ENCODE measurements around the gene ARHGAP21.

The ARHGAP21 gene

GRCh38 chr10:24697080-24697479, 26.6 kb downstream of the ARHGAP21 start:
- in situ Hi-C loops (cut with HindIII; ENCODE audit: low pct_unique_long_range_greater_than_20kb, low sequenced_read_pairs) = no loop called here
- no peak for DNase-seq (ENCODE audit: low read depth in 1 of 2, low spot score in 1 of 2)
- no peak for TF ChIP-seq JUND (IDR thresholded peaks at IDR 0.05; ENCODE audit: low read depth)

- in situ Hi-C loops (cut with HindIII; ENCODE audit: low pct_unique_long_range_greater_than_20kb, low sequenced_read_pairs) = no loop called here
- TF ChIP-seq JUND (IDR thresholded peaks at IDR 0.05; ENCODE audit: low read depth) = no peak
Measured at GRCh38 chr10:24695452-24695851, 28.2 kb downstream of the ARHGAP21 start.

DNA sequence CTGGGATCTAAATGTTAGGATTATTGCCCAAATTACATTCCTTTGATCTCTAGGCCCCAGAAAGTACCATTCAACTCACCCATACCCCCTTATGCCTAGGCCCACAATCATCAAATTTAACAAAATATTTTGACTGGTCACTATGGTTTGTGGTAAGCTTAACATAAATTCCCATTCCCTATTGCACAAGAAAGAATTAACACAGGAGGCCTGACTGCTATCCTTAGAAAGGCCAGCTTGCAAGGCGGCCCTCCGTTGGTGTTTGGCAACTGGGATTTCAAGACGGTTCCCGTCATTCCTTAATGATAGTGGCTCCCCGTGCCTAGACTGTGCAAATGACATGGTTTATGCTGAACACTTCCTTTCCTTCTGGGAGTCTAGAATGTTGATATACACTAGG, 29.6 kb downstream of the ARHGAP21 start:
- in situ Hi-C loops (cut with HindIII; ENCODE audit: low pct_unique_long_range_greater_than_20kb, low sequenced_read_pairs) = no loop called here
- no peak for DNase-seq (ENCODE audit: low read depth in 1 of 2, low spot score in 1 of 2)
- no peak for TF ChIP-seq JUND (IDR thresholded peaks at IDR 0.05; ENCODE audit: low read depth)

More at GRCh38 chr10:24695452-24695851, 28.2 kb downstream of the ARHGAP21 start:
- DNase-seq (ENCODE audit: low read depth in 1 of 2, low spot score in 1 of 2) = no peak

- DNase-seq (ENCODE audit: low read depth in 1 of 2, low spot score in 1 of 2) = no peak
- TF ChIP-seq JUND (IDR thresholded peaks at IDR 0.05; ENCODE audit: low read depth) = no peak
- in situ Hi-C loops (cut with HindIII; ENCODE audit: low pct_unique_long_range_greater_than_20kb, low sequenced_read_pairs) = no loop called here
Measured at GRCh38 chr10:24690961-24691512, 32.6 kb downstream of the ARHGAP21 start.

- no peak for DNase-seq (ENCODE audit: low read depth in 1 of 2, low spot score in 1 of 2)
- in situ Hi-C loops (cut with HindIII; ENCODE audit: low pct_unique_long_range_greater_than_20kb, low sequenced_read_pairs) = no loop called here
- no peak for TF ChIP-seq JUND (IDR thresholded peaks at IDR 0.05; ENCODE audit: low read depth)
Measured at GRCh38 chr10:24685958-24686540, 37.6 kb downstream of the ARHGAP21 start.

GRCh38 chr10:24683554-24683953, 40.1 kb downstream of the ARHGAP21 start:
- in situ Hi-C loops (cut with HindIII; ENCODE audit: low pct_unique_long_range_greater_than_20kb, low sequenced_read_pairs) = no loop called here
- no peak for DNase-seq (ENCODE audit: low read depth in 1 of 2, low spot score in 1 of 2)
- no peak for TF ChIP-seq JUND (IDR thresholded peaks at IDR 0.05; ENCODE audit: low read depth)

GRCh38 chr10:24681572-24682088, 42.1 kb downstream of the ARHGAP21 start:
- in situ Hi-C loops (cut with HindIII; ENCODE audit: low pct_unique_long_range_greater_than_20kb, low sequenced_read_pairs) = no loop called here
- no peak for DNase-seq (ENCODE audit: low read depth in 1 of 2, low spot score in 1 of 2)
- TF ChIP-seq JUND (IDR thresholded peaks at IDR 0.05; ENCODE audit: low read depth) = no peak

DNA sequence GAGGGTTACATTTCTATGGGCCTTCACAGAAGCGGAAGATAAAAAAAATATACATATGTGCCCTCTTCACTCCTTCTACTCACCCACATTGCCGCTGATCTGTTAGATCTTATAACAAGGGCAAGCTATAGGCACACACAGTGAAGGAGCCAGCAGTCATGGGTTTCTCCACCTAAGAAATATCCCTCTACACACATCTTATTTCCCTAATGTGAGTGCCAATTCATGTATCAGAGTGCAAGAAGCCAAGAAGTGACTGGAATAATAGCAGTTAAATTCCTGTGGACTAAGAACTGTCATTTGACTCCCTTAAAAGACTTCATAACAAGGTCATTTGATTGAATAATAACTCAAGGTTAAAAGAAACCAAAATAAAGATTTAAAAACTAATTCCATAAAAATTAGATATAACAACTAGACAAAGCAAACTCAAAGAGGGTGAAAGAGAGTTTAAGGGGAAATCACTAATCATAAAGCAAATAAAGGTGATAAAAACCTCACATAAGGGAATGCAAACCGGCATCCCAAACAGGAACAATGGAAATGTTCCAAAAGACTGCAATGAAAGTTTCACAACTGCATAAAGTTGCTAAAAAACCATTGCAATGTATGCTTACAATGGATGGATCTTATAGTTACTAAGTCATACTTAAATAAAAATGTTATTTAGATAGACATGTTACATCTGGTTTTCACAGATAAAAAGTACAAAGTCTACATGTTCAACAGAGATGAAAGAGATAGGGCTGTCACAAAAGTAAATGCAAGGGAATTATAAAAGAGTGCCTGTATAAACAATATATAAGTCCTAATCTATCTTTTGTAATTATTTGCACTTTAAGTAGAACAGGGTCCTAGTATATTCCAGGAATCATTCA, 42.8 kb downstream of the ARHGAP21 start:
- no peak for TF ChIP-seq JUND (IDR thresholded peaks at IDR 0.05; ENCODE audit: low read depth)
- in situ Hi-C loops (cut with HindIII; ENCODE audit: low pct_unique_long_range_greater_than_20kb, low sequenced_read_pairs) = no loop called here
- DNase-seq (ENCODE audit: low read depth in 1 of 2, low spot score in 1 of 2) = peak in 1 of 2 experiments; percentile 1

- DNase-seq (ENCODE audit: low read depth in 1 of 2, low spot score in 1 of 2) = no peak
- no peak for TF ChIP-seq JUND (IDR thresholded peaks at IDR 0.05; ENCODE audit: low read depth)
- in situ Hi-C loops (cut with HindIII; ENCODE audit: low pct_unique_long_range_greater_than_20kb, low sequenced_read_pairs) = no loop called here
Measured at GRCh38 chr10:24678757-24679156, 44.9 kb downstream of the ARHGAP21 start.

DNA sequence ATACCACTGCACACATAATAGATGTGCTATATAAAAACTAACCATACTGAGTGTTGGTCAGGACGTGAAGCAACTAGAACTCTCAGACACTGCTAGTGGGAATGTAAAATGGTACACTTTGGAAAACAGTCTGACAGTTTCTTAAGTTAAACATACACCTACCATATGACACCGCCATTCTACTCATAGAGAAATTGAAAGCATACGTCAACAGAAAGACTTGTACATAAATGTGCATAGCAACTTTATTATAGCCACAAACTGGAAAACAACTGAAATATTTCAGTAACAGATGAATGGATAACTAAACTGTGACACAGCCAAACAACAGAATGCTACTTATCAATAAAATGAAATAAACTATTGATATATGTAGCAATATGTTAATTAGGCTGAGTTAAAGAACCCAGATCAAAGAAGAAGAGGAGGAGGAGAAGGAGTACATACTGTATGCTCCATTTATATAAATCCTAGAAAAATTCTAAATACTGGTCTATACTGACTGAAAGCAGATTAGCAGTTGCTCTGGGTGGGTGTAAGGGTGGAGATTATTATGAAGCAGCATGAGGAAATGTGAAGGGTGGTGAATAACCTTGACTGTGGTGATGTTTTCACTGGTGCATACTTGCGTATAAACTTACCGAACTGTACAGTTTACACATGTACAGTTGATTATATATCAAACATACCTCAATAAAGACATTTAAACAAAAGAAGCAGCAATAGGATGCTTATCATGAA, 48.6 kb downstream of the ARHGAP21 start:
- in situ Hi-C loops (cut with HindIII; ENCODE audit: low pct_unique_long_range_greater_than_20kb, low sequenced_read_pairs) = no loop called here
- TF ChIP-seq JUND (IDR thresholded peaks at IDR 0.05; ENCODE audit: low read depth) = no peak
- no peak for DNase-seq (ENCODE audit: low read depth in 1 of 2, low spot score in 1 of 2)

- no peak for DNase-seq (ENCODE audit: low read depth in 1 of 2, low spot score in 1 of 2)
- in situ Hi-C loops (cut with HindIII; ENCODE audit: low pct_unique_long_range_greater_than_20kb, low sequenced_read_pairs) = no loop called here
Measured at GRCh38 chr10:24670964-24671670, 52.6 kb downstream of the ARHGAP21 start.

More at GRCh38 chr10:24670964-24671670, 52.6 kb downstream of the ARHGAP21 start:
- no peak for TF ChIP-seq JUND (IDR thresholded peaks at IDR 0.05; ENCODE audit: low read depth)

All from T47D (cell line).